ENCODE data around the gene STK17B.
"Not testable (repeated sequence)": the region's sequence is repeated elsewhere in the genome, so short reads cannot be mapped to it uniquely, and the experiment has no call there.

Gene STK17B

GRCh38 chr2:196171248-196171871 is at the start of gene STK17B:
STK17B (minus strand) TSS chr2:196171578; CDS start chr2:196163383, 8,195 bp downstream.
- peak in 55 of 56 donors; percentile 29 to 91 (median 80) for DNase-seq

GRCh38 chr2:196220671-196221070 is 49.3 kb upstream of the STK17B start:
- no peak for DNase-seq

GRCh38 chr2:196219671-196220070 is 48.3 kb upstream of the STK17B start:
- DNase-seq = no peak

GRCh38 chr2:196218106-196218505 is 46.7 kb upstream of the STK17B start:
- DNase-seq = no peak

GRCh38 chr2:196217116-196217515 is 45.7 kb upstream of the STK17B start:
- DNase-seq = no peak

- DNase-seq = no peak
These were observed 44.0 kb upstream of the STK17B start for GRCh38 chr2:196215376-196215775.

GRCh38 chr2:196214156-196214555 is 42.8 kb upstream of the STK17B start:
- DNase-seq = no peak

- DNase-seq = no peak
These were observed 42.0 kb upstream of the STK17B start for GRCh38 chr2:196213252-196213980.

- DNase-seq = no peak
These were observed 37.5 kb upstream of the STK17B start for GRCh38 chr2:196208915-196209314.

GRCh38 chr2:196206804-196207203 is 35.4 kb upstream of the STK17B start:
- no peak for DNase-seq

GRCh38 chr2:196205881-196206435 is 34.6 kb upstream of the STK17B start:
- DNase-seq = no peak

GRCh38 chr2:196205011-196205766 is 33.8 kb upstream of the STK17B start:
- DNase-seq = no peak

- no peak for DNase-seq
These were observed 30.0 kb upstream of the STK17B start for GRCh38 chr2:196201229-196202009.

- no peak for DNase-seq
These were observed 29.2 kb upstream of the STK17B start for GRCh38 chr2:196200557-196200956.

- DNase-seq = no peak
These were observed 24.4 kb upstream of the STK17B start for GRCh38 chr2:196195758-196196157.

- DNase-seq = no peak
These were observed 23.9 kb upstream of the STK17B start for GRCh38 chr2:196195302-196195701.

- no peak for DNase-seq
These were observed 20.2 kb upstream of the STK17B start for GRCh38 chr2:196191541-196191940.

GRCh38 chr2:196187898-196188458 is 16.6 kb upstream of the STK17B start:
- DNase-seq = no peak

- not testable (repeated sequence) for DNase-seq
These were observed 15.9 kb upstream of the STK17B start for GRCh38 chr2:196187175-196187700.

- no peak for DNase-seq
These were observed 15.0 kb upstream of the STK17B start for GRCh38 chr2:196186266-196186980.

Measured in nucleus accumbens (tissue), 56 donors.